ENCODE data around the gene TRPV5. TPM values are rescaled to one million over a fixed set of nuclear protein-coding genes. Genes with fewer than 3 reads are reported as not detected.

TRPV5 gene
- total RNA-seq, 2 donors from 2014 or later = not detected

DNA sequence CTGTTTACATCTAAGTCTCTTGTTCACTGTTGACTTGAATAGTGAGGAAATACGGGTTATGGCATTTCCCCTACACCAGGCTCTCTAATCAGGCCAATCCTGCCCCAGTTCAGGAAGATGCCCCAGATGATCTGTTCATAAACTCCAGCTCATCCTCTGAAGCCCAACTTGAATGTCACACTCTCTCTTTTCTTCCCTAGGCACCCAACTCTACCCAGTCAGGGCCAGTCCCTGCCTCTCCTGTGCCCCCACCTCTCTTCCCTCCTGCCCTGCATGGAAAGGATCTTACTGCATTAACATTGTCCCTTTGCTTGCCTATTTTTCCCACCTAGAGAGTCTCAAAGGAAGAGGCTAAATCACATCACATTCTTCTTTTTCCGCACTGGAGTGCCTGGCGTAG is 37.4 kb downstream of the TRPV5 start:
- Mint-ChIP-seq H3K27ac (no peak overlapping the region), H3K27me3 (peaks cover 19 to 25% of the 10 kb centered on the region in 2 donors), H3K4me1 (ENCODE audit: low read depth in 2 of 2) (no peaks in the 10 kb centered on the region), H3K4me3 (no peak overlapping the region), H3K36me3 (no peaks in the 10 kb centered on the region), H3K9me3 (no peaks in the 10 kb centered on the region)
- DNase-seq (ENCODE audit: low spot score) = no peak
- no peak for ATAC-seq

DNA sequence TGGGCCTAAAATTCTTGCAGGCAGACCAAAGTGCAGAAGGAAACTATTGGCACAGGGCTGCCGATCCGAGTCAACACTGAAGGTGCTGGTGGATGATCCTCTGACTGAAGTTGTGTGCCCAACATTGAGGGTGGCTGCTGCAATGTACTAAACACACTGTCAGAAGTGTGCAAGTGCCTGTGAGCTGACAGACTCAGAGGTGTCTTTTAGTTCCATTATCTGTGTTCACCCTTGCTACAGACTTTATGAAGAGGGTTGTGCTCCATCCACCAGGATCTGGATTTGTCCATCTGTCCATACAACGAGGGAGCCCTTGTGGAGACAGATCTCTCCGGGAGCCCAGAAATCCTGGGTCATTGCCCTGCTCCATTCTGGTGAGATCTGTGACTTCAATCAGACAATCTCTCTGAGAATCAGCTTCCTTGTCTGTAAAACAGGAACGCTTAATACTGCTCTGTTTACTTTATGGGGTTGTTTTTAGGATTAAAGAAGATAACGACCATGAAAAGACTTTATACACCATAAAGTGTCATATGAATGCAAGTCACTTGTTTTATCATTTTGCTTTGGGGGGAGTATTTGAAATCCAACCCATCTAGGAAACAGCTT is 38.5 kb downstream of the TRPV5 start:
- peaks cover 0 to 3% of the 10 kb centered on the region in 2 donors for H3K4me1 Mint-ChIP-seq (ENCODE audit: low read depth in 2 of 2)
- no peak overlapping the region for H3K4me3 Mint-ChIP-seq
- DNase-seq (ENCODE audit: low spot score) = no peak
- H3K27ac Mint-ChIP-seq = no peak overlapping the region
- H3K36me3 Mint-ChIP-seq = no peaks in the 10 kb centered on the region
- H3K9me3 Mint-ChIP-seq = no peaks in the 10 kb centered on the region
- ATAC-seq = no peak
- H3K27me3 Mint-ChIP-seq = peaks cover 22 to 29% of the 10 kb centered on the region in 2 donors

DNA sequence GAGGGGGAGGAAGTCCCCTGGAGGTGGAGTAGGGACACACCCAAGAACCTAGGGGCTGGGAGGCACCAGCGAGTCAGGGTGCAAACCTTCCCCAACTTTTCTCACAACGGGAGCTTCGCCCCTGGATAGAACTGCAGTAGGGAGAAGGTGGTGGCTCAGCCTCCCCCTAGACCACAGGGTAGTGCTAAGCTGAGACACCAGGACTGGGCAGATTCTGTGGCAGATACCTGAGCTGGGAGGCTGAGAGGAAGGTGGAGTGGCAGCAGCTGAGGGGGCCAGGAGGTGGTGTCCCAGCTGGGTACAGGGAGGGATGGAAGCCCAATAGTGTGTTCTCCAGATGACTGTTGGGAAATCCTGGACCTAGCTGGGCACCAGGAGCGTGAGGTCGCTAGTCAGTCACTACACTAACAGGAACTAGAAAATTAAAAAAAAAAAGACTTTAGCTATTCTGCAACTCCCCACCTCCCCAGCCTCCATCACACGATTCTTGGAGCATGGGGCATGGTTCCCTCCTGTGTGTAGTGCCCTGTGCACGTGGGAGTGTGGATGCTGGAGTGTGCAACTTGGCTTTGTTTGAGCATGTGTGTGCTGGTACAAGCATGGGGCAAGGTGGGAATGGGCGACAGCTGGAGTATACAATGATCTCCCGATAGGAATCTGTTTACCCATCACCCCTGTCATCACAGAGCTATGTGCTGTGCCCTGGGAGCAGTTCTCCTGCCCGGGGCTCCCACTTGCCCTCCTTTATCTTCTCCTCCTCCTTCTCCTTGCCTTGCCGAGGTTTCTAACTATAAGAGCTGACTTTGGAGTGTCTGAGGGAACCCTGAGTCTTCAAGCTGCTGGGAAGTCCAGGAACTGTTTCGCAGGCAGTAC is 39.2 kb downstream of the TRPV5 start:
- peak in 1 of 2 donors; percentile 32 for ATAC-seq
- no peak overlapping the region for H3K4me3 Mint-ChIP-seq
- H3K27me3 Mint-ChIP-seq = peaks cover 18 to 22% of the 10 kb centered on the region in 2 donors
- no peak overlapping the region for H3K27ac Mint-ChIP-seq
- peaks cover 0 to 3% of the 10 kb centered on the region in 2 donors for H3K4me1 Mint-ChIP-seq (ENCODE audit: low read depth in 2 of 2)
- no peak for DNase-seq (ENCODE audit: low spot score)
- H3K9me3 Mint-ChIP-seq = no peaks in the 10 kb centered on the region
- H3K36me3 Mint-ChIP-seq = no peaks in the 10 kb centered on the region

DNA sequence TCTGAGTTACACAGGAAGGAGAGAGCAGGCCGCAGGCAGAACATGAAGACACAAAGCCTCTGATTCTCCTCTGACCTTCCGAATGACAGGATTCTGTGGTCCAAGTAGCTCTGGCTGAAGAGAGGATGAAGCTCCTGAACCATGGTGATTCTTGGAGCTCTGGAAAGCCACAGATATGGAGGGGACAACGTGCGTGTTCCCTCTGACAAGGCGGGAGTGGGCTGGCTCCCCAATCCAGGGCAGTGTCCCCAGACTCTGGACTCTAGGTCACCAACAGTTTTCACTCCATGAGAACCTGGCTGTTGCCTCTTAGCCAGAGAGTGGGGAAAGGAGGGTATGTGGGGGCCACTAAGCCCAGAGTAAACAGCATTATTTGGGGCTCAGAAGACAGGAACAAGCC is 40.6 kb downstream of the TRPV5 start:
- no peak for ATAC-seq
- no peak for DNase-seq (ENCODE audit: low spot score)
- H3K27me3 Mint-ChIP-seq = peaks cover 15 to 16% of the 10 kb centered on the region in 2 donors

DNA sequence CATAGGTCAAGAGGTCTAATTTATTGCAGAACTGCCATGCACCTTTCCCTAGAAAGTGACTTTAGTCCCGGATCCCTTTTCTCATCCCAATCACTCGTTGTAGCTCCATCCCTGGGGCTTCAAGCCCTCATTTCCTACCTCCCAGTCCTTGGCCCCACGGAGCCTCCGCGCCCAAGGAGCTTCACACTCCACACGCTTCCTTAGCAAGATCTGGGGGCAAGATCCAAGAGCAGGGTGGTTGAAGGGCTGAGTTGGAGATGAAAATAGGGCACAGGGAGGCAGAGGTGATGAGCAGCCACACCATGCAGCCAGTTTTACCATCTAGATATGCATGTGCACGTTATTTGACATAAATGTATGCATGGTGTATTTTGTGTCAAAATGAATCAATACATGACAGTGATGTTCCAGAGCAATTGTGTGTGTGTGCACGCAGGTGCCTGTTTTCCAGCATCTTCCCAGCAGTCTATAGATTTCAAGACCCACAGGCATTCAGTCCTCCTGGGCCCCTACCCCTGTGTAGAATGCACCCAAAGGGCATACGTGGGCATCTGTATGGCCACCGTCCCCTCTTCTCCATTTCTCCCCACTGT is 42.0 kb downstream of the TRPV5 start:
- Mint-ChIP-seq H3K4me3 (no peak overlapping the region), H3K27ac (no peak overlapping the region), H3K27me3 (peaks cover 10 to 14% of the 10 kb centered on the region in 2 donors), H3K36me3 (no peaks in the 10 kb centered on the region), H3K9me3 (no peaks in the 10 kb centered on the region), H3K4me1 (ENCODE audit: low read depth in 2 of 2) (peaks cover 0 to 3% of the 10 kb centered on the region in 2 donors)
- no peak for DNase-seq (ENCODE audit: low spot score)
- ATAC-seq = no peak

More for the DNA sequence above, 40.6 kb downstream of the TRPV5 start:
- H3K36me3 Mint-ChIP-seq = no peaks in the 10 kb centered on the region
- H3K27ac Mint-ChIP-seq = no peak overlapping the region
- no peaks in the 10 kb centered on the region for H3K9me3 Mint-ChIP-seq
- no peak overlapping the region for H3K4me3 Mint-ChIP-seq
- peaks cover 0 to 3% of the 10 kb centered on the region in 2 donors for H3K4me1 Mint-ChIP-seq (ENCODE audit: low read depth in 2 of 2)

DNA sequence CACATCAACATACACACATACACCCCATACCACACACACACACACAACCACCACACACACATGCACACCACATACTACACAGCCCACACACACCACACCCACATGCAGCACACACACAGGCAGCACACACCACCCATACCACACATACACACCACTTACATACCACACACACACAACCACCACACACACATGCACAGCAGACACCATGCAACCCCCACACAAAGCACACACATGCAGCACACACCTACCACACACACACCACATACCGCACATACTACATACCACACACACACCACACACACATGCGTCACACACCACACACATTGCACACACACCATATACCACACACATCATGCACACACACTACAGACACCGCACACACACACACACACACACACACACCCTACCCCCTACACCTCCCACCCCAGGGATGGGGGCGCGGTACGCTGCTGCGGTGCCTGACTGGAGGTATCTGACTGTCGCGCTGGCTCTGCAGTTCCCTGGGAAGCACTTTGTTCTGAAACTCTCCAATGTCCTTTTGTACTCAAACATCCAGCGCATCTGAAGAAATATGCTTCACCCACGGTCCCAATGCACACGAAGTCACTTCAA is 42.6 kb downstream of the TRPV5 start:
- no peaks in the 10 kb centered on the region for H3K36me3 Mint-ChIP-seq
- no peak for DNase-seq (ENCODE audit: low spot score)

DNA sequence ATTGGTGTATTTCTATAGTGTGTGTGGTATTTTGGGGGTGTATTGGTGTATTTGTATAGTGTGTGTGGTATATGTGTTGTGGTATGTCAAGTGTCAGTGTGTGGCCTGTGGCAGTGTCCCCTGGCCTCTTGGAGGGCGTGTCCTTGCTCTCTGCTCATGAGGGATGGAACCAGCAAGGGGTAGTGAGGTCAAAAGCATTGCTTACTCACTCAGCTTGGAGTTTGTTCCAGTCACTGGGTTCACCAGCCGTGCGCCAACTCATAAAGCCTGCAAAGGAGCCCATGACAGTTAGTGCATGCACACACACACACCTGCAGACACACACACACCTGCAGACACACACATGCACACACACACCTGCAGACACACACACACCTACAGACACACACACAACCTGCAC is 43.7 kb downstream of the TRPV5 start:
- no peak for DNase-seq (ENCODE audit: low spot score)
- Mint-ChIP-seq H3K27me3 (peaks cover 6 to 14% of the 10 kb centered on the region in 2 donors), H3K9me3 (no peaks in the 10 kb centered on the region), H3K36me3 (no peaks in the 10 kb centered on the region), H3K27ac (no peak overlapping the region), H3K4me3 (no peak overlapping the region), H3K4me1 (ENCODE audit: low read depth in 2 of 2) (peaks cover 0 to 3% of the 10 kb centered on the region in 2 donors)
- ATAC-seq = no peak

More for the DNA sequence above, 42.6 kb downstream of the TRPV5 start:
- Mint-ChIP-seq H3K27ac (no peak overlapping the region), H3K4me1 (ENCODE audit: low read depth in 2 of 2) (peaks cover 0 to 3% of the 10 kb centered on the region in 2 donors), H3K9me3 (no peaks in the 10 kb centered on the region), H3K27me3 (peaks cover 6 to 14% of the 10 kb centered on the region in 2 donors), H3K4me3 (no peak overlapping the region)
- no peak for ATAC-seq

DNA sequence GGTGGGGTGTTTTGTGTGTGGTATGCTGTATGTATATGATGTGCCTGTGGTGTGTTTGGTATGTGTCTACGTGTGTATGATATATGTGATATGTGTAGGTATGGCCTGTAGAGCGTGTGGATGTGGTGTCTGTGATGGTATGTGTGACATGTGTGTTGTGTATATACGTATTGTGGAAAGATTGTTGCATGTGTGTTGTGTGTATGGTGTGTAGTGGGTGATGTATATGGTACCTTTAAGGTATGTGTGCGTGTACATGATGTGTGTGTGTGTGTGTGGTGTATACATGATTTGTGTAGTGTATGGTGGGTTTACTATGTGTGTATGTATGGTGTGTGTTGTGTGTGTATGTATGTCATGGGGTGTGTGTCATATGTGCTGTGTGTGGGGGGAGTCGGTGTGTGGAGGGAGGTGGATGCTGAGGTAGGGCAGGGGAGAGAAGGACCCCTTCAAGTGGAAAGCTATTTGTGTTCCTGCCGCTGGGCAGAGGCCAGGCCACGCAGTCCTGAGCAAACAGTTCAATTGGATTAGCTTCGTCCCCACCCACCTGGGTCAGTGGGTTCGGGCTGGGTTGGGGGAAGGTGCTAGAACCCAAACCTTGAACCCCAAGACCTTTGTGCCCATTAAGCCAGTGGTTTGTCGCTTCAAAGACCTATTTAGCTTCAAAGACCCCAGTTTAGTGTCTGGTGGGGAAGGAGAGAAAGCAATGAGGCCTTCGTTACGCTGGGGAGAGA is 46.1 kb downstream of the TRPV5 start:
- Mint-ChIP-seq H3K36me3 (no peaks in the 10 kb centered on the region), H3K4me1 (ENCODE audit: low read depth in 2 of 2) (peaks cover 0 to 3% of the 10 kb centered on the region in 2 donors), H3K4me3 (no peak overlapping the region), H3K27ac (no peak overlapping the region), H3K9me3 (no peaks in the 10 kb centered on the region), H3K27me3 (peaks cover 8 to 14% of the 10 kb centered on the region in 2 donors)
- ATAC-seq (no peak), DNase-seq (ENCODE audit: low spot score) (no peak)

DNA sequence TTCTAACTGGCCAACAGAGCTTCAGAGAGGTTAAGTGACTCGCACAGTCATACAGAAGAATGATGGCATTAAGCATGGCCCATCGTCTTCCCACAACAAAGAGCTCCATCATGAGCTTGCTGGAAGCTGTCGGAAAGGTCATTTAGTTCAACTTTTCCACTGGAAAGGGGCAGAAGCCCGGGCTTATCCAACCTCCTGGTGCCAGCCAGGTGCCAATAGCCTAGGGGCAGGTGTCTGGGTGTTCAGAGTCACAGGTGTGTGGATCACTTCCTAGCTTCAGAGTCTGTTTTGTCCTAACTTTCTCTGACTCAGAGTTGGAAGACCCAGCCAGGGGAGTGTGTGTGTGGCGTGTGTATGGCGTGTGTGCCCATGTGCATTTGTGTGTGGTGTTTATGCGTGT is 46.7 kb downstream of the TRPV5 start:
- Mint-ChIP-seq H3K36me3 (no peaks in the 10 kb centered on the region), H3K27me3 (peaks cover 8 to 14% of the 10 kb centered on the region in 2 donors), H3K4me1 (ENCODE audit: low read depth in 2 of 2) (peaks cover 0 to 3% of the 10 kb centered on the region in 2 donors), H3K9me3 (no peaks in the 10 kb centered on the region), H3K27ac (no peak overlapping the region), H3K4me3 (no peak overlapping the region)
- ATAC-seq (no peak), DNase-seq (ENCODE audit: low spot score) (no peak)

DNA sequence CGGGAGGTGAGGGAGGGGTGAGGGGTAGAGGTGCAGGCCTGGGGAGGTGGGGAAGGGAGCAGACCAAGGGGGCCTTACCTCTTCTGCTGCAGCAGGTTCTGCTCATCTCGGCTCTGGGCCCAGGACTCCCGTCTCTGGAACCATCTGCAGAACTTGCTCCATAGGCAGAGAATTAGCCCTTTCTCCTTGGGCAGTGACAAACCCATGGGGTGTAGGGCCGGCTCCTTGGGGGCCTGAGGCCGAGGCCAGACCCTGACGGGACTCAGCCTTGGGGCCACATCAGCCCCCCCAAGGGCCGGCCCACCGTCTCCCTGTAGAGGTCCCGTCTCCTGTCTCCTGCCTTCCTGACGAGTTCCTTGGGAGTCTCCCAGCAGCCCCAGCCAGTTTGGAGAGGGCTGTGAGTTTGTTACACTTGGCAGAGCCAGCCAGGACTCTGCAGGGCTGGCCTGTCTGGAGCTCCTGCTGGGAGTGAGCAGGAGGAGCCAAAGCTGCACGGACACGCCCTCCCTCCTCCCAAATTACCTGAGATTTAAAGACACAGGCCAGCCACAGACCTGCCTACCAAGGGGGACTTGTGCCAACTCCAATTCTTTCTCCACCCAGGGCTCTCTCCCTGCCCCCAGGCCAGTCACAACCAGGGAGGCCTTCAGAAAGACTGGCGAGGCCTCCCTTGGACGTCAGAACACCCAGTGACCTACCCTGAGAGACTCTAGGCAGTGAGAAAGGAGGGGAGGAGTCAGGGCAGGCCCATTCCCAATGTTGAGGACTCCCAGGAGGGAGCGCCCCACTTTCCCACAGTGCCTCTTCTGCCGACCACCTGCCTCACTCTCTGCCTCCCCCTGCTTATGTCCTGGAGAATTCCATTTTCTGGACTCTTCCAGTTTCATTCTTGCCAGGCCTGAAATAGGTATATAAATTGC is 48.0 kb downstream of the TRPV5 start, which contains the start of gene TRPV6:
Gene TRPV6, minus strand, starts transcription at position 435 of the 920 bp plus-strand sequence.
- no peaks in the 10 kb centered on the region for H3K36me3 Mint-ChIP-seq
- no peaks in the 10 kb centered on the region for H3K9me3 Mint-ChIP-seq
- DNase-seq (ENCODE audit: low spot score) (no peak), ATAC-seq (no peak)
- H3K27ac Mint-ChIP-seq = no peak within 1 kb of the TSS
- no peak within 1 kb of the TSS for H3K4me3 Mint-ChIP-seq
- peaks cover 7 to 12% of the 10 kb centered on the region in 2 donors for H3K27me3 Mint-ChIP-seq
- H3K4me1 Mint-ChIP-seq (ENCODE audit: low read depth in 2 of 2) = no peaks in the 10 kb centered on the region

DNA sequence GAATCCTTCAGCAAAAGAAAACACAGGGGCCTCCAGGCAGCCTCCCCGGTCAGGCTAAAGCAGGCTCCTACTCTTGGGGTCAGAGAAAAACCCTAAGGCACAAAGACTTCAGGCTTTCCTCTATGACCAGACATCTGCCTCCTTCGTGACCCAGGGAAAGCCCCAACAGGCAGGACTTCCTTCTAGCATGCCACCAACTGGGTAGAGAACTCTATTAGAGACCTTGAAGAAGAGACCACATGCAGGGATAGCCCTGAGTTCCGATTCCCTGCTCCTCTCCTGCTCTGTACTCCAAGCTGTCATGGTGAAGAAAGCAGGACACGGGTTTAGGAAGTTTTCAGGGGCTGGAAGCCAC is 49.3 kb downstream of the TRPV5 start:
- Mint-ChIP-seq H3K36me3 (no peaks in the 10 kb centered on the region), H3K9me3 (no peaks in the 10 kb centered on the region), H3K27ac (no peak overlapping the region), H3K4me3 (no peak overlapping the region), H3K4me1 (ENCODE audit: low read depth in 2 of 2) (no peaks in the 10 kb centered on the region), H3K27me3 (peaks cover 8 to 25% of the 10 kb centered on the region in 2 donors)
- ATAC-seq (no peak), DNase-seq (ENCODE audit: low spot score) (no peak)

DNA sequence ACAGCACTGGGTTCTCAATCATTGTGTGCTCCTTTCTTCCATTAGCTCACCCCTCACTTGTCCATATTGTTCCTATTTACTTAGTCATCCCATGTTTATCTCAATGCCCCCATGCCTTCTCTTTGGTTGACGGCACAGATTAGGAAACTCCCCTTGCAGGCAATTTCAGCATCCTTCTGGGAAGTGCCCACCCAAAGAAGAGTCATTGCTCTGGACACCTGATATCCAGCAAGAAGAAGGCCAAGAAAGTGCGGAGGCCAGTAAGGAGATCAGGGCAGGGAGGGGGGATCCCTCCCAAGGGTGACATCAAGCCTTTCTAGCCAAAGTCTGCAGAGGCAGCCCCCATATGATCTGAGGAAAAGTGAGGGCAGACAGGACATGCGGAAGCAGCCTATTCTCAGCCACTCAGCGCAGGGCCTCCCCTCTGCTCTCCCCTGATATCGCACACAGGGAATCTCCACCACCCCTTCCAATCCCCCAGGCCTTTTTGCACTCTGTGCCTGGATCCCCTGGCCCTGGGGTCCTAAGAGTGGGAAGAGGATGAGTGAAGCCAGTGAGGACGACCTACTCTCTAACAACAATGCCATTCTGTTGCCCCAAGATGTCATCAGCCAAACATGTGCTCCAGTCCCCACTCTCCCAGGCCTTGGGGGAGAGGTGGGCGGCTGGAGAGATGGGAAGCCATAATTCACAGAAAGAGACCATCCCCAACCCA is 49.8 kb downstream of the TRPV5 start:
- Mint-ChIP-seq H3K27ac (no peak overlapping the region), H3K9me3 (no peaks in the 10 kb centered on the region), H3K4me3 (no peak overlapping the region), H3K36me3 (no peaks in the 10 kb centered on the region), H3K27me3 (peaks cover 10 to 30% of the 10 kb centered on the region in 2 donors), H3K4me1 (ENCODE audit: low read depth in 2 of 2) (no peaks in the 10 kb centered on the region)
- DNase-seq (ENCODE audit: low spot score) (no peak), ATAC-seq (no peak)
